Measurements from ENCODE around the gene BRD4.

BRD4 gene

DNA sequence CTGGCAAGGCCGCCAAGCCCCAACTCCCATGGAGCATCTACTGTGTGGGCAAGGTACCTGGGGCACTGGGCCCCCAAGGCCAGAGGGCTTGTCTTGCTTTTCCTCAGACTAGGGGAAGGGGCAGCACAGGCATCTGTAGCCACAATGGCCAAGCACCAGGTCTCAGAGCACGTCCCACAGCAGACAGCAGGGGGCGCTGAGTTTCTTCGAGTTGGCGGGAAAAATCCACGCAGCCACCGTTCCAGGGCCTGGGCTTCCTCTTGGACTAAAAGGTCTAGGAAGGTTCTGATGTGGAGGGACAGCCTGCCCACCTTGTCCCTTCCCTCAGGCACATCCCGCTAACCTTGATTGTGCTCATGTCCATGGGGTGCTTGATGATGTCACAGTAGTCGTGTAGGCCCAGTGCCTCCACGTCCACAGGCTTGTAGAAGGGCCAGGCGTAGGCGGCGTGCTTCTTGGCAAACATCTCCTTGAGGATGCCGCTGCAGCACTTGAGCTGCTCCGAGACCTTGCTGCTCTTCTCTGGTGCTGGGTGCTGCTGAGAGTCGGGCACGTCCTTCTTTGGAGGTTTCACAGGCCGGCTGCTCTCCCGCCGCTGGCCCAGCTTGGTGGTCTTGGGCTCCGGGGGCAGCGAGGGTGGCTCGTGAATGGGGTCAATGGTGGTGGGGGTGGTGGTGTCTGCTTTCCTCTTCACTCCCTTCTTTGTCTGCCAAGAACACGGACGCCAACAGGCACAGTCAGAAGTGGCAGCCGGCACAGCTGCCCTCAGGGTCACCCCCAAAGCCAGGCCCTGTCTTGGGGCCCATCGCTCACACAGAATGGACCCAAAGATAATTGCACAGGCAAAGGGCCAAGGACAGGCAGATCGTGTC, 68.0 kb downstream of the BRD4 start:
- DNase-seq = peak; percentile 58 to 72

GRCh38 chr19:15263361-15263985, 68.9 kb downstream of the BRD4 start:
- no peak for DNase-seq

GRCh38 chr19:15262011-15262410, 70.3 kb downstream of the BRD4 start:
- no peak for DNase-seq

DNA sequence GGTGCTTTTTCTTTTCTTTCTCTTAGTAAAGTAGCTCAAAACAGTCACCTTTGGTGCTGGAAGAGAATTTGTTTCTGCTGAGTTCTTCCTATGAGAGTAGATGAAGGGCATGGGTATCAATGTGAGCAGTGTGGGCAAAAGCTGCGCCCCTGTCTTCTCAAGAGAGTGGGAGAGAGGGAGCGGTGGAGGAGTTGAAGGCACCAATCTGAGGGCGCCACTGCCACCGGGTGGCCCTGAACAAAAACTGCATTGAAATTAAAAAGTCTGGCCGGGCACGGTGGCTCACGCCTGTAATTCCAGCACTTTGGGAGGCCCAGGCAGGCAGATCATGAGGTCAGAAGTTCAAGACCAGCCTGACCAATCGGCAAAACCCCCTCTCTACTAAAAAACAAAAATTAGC, 71.4 kb downstream of the BRD4 start:
- DNase-seq = no peak

GRCh38 chr19:15259907-15260306, 72.4 kb downstream of the BRD4 start:
- DNase-seq = no peak

DNA sequence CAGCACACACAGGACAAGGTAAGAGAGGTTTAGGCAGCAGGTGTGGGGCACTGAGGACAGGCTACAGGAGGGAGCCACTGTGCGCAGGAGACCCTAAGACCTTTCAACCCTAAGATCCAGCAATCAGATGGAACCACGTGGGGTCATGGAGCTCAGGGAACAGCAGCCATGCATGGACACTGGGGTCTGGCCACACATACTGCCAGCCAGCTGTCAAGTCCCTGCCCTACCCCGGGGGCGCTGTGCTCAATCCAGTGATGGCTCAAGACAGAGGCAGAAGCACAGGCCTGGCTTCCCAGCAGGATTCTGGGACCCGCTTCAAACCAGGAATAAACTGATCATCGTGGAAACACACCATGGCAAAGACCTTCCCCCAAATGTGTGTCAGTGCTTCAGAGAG, 74.6 kb downstream of the BRD4 start:
- no peak for DNase-seq

GRCh38 chr19:15256708-15257331, 75.5 kb downstream of the BRD4 start:
- no peak for DNase-seq

- DNase-seq = no peak
These were observed 76.9 kb downstream of the BRD4 start for GRCh38 chr19:15255359-15255990.

- no peak for DNase-seq
These were observed 77.8 kb downstream of the BRD4 start for GRCh38 chr19:15254547-15254946.

DNA sequence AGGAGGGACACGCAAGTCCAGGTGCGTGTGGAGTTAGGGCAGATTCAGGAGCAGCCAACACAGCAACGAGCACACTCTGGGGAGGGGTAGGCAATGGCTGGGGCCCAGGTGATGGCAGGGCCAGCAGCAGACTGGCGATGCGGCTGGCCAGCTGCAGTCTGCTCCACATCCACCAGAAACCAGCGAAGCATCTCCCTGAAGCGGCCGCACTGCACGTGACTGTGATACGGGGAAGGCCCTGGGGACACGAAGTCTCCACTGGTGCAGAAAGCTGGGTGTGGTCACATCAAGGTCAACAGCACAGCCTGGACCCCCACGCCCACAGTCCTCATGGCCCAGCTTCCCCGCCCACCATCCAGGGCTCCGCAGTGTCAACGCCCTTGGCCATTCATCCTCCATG, 78.8 kb downstream of the BRD4 start:
- DNase-seq = no peak

- DNase-seq = no peak
These were observed 79.3 kb downstream of the BRD4 start for GRCh38 chr19:15253061-15253460.

DNA sequence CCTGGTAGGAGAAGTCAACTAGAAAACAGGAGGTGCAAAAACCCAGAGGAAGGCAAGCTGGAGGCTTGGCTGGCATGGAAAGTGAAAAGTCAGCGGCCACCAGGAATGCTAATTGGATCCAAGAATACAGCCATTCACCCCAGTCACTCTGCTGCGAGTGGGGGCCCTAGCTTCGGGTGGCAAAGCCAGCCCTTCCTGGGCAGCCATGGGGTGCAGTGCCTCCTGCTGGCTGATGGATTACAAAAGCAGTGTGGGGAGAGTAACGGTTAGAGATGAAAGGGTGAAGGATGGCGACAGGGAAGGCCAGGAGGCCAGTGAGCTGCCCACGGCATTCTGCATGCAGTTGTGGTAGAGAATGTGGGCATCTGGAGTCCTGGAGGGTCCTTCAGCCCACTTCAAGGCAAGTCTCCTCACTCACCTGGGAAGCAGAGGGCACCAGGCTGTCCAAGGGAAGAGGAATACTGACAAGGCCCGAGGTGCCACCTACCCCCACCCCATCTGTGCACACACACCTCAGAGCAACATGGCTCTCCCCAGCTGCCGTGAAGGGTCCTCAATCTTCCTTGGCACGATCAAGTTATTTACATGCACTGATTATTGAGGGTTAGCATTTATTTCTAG, 79.8 kb downstream of the BRD4 start:
- no peak for DNase-seq

DNA sequence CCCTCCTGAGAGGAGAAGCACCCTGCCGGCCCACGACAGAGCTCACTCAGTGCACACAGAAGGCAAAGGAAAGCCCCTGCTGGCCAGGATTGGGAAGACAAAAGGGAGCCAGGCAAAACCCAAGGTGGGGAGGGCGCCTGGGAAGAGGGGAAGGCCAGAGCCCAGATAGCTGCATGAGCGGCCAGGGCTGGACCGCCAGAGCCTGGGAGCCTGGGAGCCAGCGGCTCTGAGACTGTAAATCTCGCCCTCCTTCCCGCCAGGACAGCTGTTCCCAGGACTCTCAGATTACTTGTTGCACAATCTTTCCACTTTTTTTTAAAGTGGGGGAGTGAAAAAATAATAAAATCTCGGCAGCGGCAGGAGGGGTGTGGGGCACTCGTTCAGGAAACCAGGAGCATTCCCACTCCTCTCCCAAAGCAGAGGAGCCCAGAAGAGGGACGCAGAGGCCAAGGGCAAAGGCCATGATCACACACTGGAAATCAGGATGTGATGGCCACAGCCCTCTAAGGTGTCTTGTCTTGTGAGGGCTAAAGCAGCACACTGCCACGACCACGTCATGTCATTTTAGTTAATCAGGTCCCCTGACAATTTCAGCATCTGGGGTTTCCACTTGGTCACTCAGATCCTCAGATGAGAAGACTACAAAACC, 80.5 kb downstream of the BRD4 start:
- DNase-seq = no peak

GRCh38 chr19:15251010-15251748, 81.2 kb downstream of the BRD4 start:
- DNase-seq = no peak

GRCh38 chr19:15250640-15250993, 81.7 kb downstream of the BRD4 start:
- DNase-seq = no peak

DNA sequence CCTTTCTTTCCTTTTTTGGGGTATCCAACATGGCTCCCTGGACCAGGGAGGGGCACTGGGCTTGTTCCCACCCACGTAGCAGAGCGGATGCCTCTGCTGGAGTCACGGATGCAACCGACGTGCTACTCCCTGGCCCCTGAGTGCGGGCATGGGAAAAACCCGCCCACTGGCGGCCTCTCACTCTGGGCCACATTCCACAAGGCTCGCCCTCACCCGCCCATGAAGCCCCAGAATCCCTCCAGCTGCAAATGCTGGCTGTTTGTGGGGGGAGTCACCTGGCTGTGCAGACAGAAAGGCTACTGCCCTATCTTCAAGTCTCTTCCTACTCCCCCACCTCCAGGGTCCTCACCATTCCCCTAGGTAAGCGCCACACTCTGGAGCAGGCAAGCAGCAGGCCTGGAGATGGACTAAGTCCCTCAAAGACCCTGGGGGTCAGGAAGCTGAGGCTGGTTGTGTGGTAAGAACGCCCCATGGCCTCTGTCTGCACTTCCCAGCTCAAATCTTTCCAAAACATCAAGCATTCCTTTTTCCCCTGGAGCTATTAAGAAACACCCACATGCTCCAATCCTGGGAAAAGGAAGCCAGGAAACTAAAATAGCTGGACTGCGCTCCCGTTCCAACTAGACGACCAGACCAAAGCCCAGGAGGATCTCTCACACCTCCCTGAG, 82.2 kb downstream of the BRD4 start:
- DNase-seq = no peak

DNA sequence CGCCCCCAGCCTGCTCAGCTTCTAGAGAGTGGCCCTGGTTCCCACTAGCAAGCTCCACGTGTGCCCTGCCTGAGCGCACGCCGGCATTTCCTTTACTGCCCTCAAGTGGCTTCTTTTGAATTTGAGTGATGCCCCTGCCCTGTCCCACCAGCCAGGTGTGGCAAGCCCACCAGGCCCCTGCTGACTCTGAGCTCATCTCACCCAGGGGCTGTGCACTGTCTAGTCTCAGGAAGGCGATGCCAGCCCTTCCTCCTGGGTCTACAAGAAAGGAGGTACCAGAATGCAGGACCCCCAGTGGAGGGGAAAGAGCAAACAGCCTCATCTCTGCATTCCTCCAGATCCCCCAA, 82.8 kb downstream of the BRD4 start:
- DNase-seq = no peak

GRCh38 chr19:15248648-15249527, 83.5 kb downstream of the BRD4 start:
- no peak for DNase-seq

- no peak for DNase-seq
These were observed 84.2 kb downstream of the BRD4 start for GRCh38 chr19:15248106-15248505.

All from stimulated activated CD4-positive, alpha-beta T cell treated with anti-CD3 and anti-CD28 coated beads, Interleukin-4, amount 100 ng/mL, for 4 hours (primary cell).